ENCODE results near the gene SLAIN2. TPM values are rescaled to one million over a fixed set of nuclear protein-coding genes. Genes with fewer than 3 reads are reported as not detected.

Gene SLAIN2
- total RNA-seq, 1 experiment from 2014 or later, result 64.6 TPM

DNA sequence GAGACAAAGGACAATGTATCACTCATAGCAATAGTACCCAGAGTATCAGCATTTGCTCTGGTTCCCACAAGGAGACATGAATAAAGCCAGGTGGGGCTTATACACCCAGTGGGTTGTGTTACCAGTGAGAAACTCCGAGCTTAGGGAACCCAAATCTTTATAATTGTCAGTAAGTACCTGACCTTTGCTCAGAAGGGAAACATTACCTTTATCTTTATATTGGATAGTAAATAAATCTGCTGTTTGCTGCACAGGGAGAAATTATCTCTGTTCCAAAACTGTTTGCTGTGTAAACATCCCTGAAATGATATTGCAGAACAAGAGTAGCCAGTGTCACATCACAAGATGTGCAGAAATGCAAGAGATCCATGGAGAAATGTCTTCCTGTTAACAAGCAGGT lies 12.1 kb upstream of the SLAIN2 start:
- H3K4me2 ChIP-seq (ENCODE audit: low read depth, low read length, poor library complexity, severe bottlenecking), result no peak overlapping the region
- H3K27ac ChIP-seq (ENCODE audit: low read length), result no peak overlapping the region
- DNase-seq, result no peak
- H3K27me3 ChIP-seq (ENCODE audit: low read length), result no peaks in the 10 kb centered on the region
- H3K36me3 ChIP-seq (ENCODE audit: insufficient read depth, low read length), result no peaks in the 10 kb centered on the region
- no peaks in the 10 kb centered on the region for H3K9me2 ChIP-seq (replicated peaks; ENCODE audit: insufficient read depth, low read length)
- H3K4me3 ChIP-seq (ENCODE audit: low read length), result no peak overlapping the region
- no peak overlapping the region for H3K9ac ChIP-seq (ENCODE audit: low read length)
- H3K79me2 ChIP-seq (ENCODE audit: low read length), result no peaks in the 10 kb centered on the region
- H4K20me1 ChIP-seq (ENCODE audit: insufficient read depth, low read depth, low read length), result no peaks in the 10 kb centered on the region
- no peak overlapping the region for H2AFZ ChIP-seq (ENCODE audit: low read length)
- no peaks in the 10 kb centered on the region for H3K4me1 ChIP-seq (ENCODE audit: low read length)
- no peaks in the 10 kb centered on the region for H3K9me3 ChIP-seq (ENCODE audit: low read length)

GRCh38 chr4:48329976-48330375 lies 11.4 kb upstream of the SLAIN2 start:
- no peak overlapping the region for H3K9ac ChIP-seq (ENCODE audit: low read length)
- H2AFZ ChIP-seq (ENCODE audit: low read length), result no peak overlapping the region
- H3K36me3 ChIP-seq (ENCODE audit: insufficient read depth, low read length), result no peaks in the 10 kb centered on the region
- no peak overlapping the region for H3K27ac ChIP-seq (ENCODE audit: low read length)
- DNase-seq, result no peak
- no peaks in the 10 kb centered on the region for H3K9me3 ChIP-seq (ENCODE audit: low read length)
- no peaks in the 10 kb centered on the region for H3K9me2 ChIP-seq (replicated peaks; ENCODE audit: insufficient read depth, low read length)
- H3K4me1 ChIP-seq (ENCODE audit: low read length), result no peaks in the 10 kb centered on the region
- no peaks in the 10 kb centered on the region for H4K20me1 ChIP-seq (ENCODE audit: insufficient read depth, low read depth, low read length)
- H3K4me2 ChIP-seq (ENCODE audit: low read depth, low read length, poor library complexity, severe bottlenecking), result no peak overlapping the region
- no peaks in the 10 kb centered on the region for H3K27me3 ChIP-seq (ENCODE audit: low read length)
- no peaks in the 10 kb centered on the region for H3K79me2 ChIP-seq (ENCODE audit: low read length)
- no peak overlapping the region for H3K4me3 ChIP-seq (ENCODE audit: low read length)

GRCh38 chr4:48331577-48332330 lies 9.6 kb upstream of the SLAIN2 start:
- H3K9me3 ChIP-seq (ENCODE audit: low read length), result no peaks in the 10 kb centered on the region
- H3K4me2 ChIP-seq (ENCODE audit: low read depth, low read length, poor library complexity, severe bottlenecking), result no peak overlapping the region
- no peaks in the 10 kb centered on the region for H3K79me2 ChIP-seq (ENCODE audit: low read length)
- DNase-seq, result no peak
- H3K9me2 ChIP-seq (replicated peaks; ENCODE audit: insufficient read depth, low read length), result no peaks in the 10 kb centered on the region
- no peak overlapping the region for H3K9ac ChIP-seq (ENCODE audit: low read length)
- H3K27me3 ChIP-seq (ENCODE audit: low read length), result no peaks in the 10 kb centered on the region
- no peak overlapping the region for H3K27ac ChIP-seq (ENCODE audit: low read length)
- H3K36me3 ChIP-seq (ENCODE audit: insufficient read depth, low read length), result no peaks in the 10 kb centered on the region
- H3K4me1 ChIP-seq (ENCODE audit: low read length), result no peaks in the 10 kb centered on the region
- no peak overlapping the region for H3K4me3 ChIP-seq (ENCODE audit: low read length)
- no peaks in the 10 kb centered on the region for H4K20me1 ChIP-seq (ENCODE audit: insufficient read depth, low read depth, low read length)
- H2AFZ ChIP-seq (ENCODE audit: low read length), result no peak overlapping the region

GRCh38 chr4:48332661-48333060 lies 8.7 kb upstream of the SLAIN2 start:
- Histone ChIP-seq H3K27me3 (ENCODE audit: low read length) (no peaks in the 10 kb centered on the region), H3K9me2 (replicated peaks; ENCODE audit: insufficient read depth, low read length) (no peaks in the 10 kb centered on the region)

GRCh38 chr4:48333587-48333986 lies 7.7 kb upstream of the SLAIN2 start:
- no peaks in the 10 kb centered on the region for H3K27me3 ChIP-seq (ENCODE audit: low read length)
- H2AFZ ChIP-seq (ENCODE audit: low read length), result no peak overlapping the region

More at GRCh38 chr4:48332661-48333060, 8.7 kb upstream of the SLAIN2 start:
- Histone ChIP-seq H3K27ac (ENCODE audit: low read length) (no peak overlapping the region), H2AFZ (ENCODE audit: low read length) (no peak overlapping the region), H3K9ac (ENCODE audit: low read length) (no peak overlapping the region), H3K4me2 (ENCODE audit: low read depth, low read length, poor library complexity, severe bottlenecking) (no peak overlapping the region), H3K9me3 (ENCODE audit: low read length) (no peaks in the 10 kb centered on the region), H3K4me1 (ENCODE audit: low read length) (no peaks in the 10 kb centered on the region), H3K79me2 (ENCODE audit: low read length) (no peaks in the 10 kb centered on the region), H3K36me3 (ENCODE audit: insufficient read depth, low read length) (no peaks in the 10 kb centered on the region), H4K20me1 (ENCODE audit: insufficient read depth, low read depth, low read length) (no peaks in the 10 kb centered on the region), H3K4me3 (ENCODE audit: low read length) (no peak overlapping the region)
- no peak for DNase-seq

GRCh38 chr4:48334236-48334635 lies 7.1 kb upstream of the SLAIN2 start:
- H3K9ac ChIP-seq (ENCODE audit: low read length), result no peak overlapping the region
- no peaks in the 10 kb centered on the region for H3K27me3 ChIP-seq (ENCODE audit: low read length)
- no peaks in the 10 kb centered on the region for H3K9me2 ChIP-seq (replicated peaks; ENCODE audit: insufficient read depth, low read length)
- no peak overlapping the region for H3K4me3 ChIP-seq (ENCODE audit: low read length)
- no peaks in the 10 kb centered on the region for H3K9me3 ChIP-seq (ENCODE audit: low read length)
- H3K4me1 ChIP-seq (ENCODE audit: low read length), result no peaks in the 10 kb centered on the region
- no peak overlapping the region for H3K27ac ChIP-seq (ENCODE audit: low read length)
- H3K36me3 ChIP-seq (ENCODE audit: insufficient read depth, low read length), result no peaks in the 10 kb centered on the region
- no peaks in the 10 kb centered on the region for H3K79me2 ChIP-seq (ENCODE audit: low read length)
- H4K20me1 ChIP-seq (ENCODE audit: insufficient read depth, low read depth, low read length), result no peaks in the 10 kb centered on the region
- no peak overlapping the region for H3K4me2 ChIP-seq (ENCODE audit: low read depth, low read length, poor library complexity, severe bottlenecking)
- no peak overlapping the region for H2AFZ ChIP-seq (ENCODE audit: low read length)
- no peak for DNase-seq

More at GRCh38 chr4:48333587-48333986, 7.7 kb upstream of the SLAIN2 start:
- no peak overlapping the region for H3K4me3 ChIP-seq (ENCODE audit: low read length)
- no peak overlapping the region for H3K9ac ChIP-seq (ENCODE audit: low read length)
- H3K4me1 ChIP-seq (ENCODE audit: low read length), result no peaks in the 10 kb centered on the region
- H3K79me2 ChIP-seq (ENCODE audit: low read length), result no peaks in the 10 kb centered on the region
- no peak for DNase-seq
- H3K9me3 ChIP-seq (ENCODE audit: low read length), result no peaks in the 10 kb centered on the region
- H3K4me2 ChIP-seq (ENCODE audit: low read depth, low read length, poor library complexity, severe bottlenecking), result no peak overlapping the region
- H4K20me1 ChIP-seq (ENCODE audit: insufficient read depth, low read depth, low read length), result no peaks in the 10 kb centered on the region
- no peaks in the 10 kb centered on the region for H3K9me2 ChIP-seq (replicated peaks; ENCODE audit: insufficient read depth, low read length)
- H3K36me3 ChIP-seq (ENCODE audit: insufficient read depth, low read length), result no peaks in the 10 kb centered on the region
- H3K27ac ChIP-seq (ENCODE audit: low read length), result no peak overlapping the region

GRCh38 chr4:48334900-48335384 lies 6.4 kb upstream of the SLAIN2 start:
- no peak overlapping the region for H3K9ac ChIP-seq (ENCODE audit: low read length)
- H3K79me2 ChIP-seq (ENCODE audit: low read length), result no peaks in the 10 kb centered on the region
- H3K36me3 ChIP-seq (ENCODE audit: insufficient read depth, low read length), result no peaks in the 10 kb centered on the region
- H3K27me3 ChIP-seq (ENCODE audit: low read length), result no peaks in the 10 kb centered on the region
- H3K4me2 ChIP-seq (ENCODE audit: low read depth, low read length, poor library complexity, severe bottlenecking), result no peak overlapping the region
- no peak overlapping the region for H2AFZ ChIP-seq (ENCODE audit: low read length)
- H3K4me3 ChIP-seq (ENCODE audit: low read length), result no peak overlapping the region
- H3K9me3 ChIP-seq (ENCODE audit: low read length), result no peaks in the 10 kb centered on the region
- DNase-seq, result no peak
- H4K20me1 ChIP-seq (ENCODE audit: insufficient read depth, low read depth, low read length), result no peaks in the 10 kb centered on the region
- H3K27ac ChIP-seq (ENCODE audit: low read length), result no peak overlapping the region
- H3K9me2 ChIP-seq (replicated peaks; ENCODE audit: insufficient read depth, low read length), result no peaks in the 10 kb centered on the region
- peaks cover under 1% of the 10 kb centered on the region for H3K4me1 ChIP-seq (ENCODE audit: low read length)

- Histone ChIP-seq H4K20me1 (ENCODE audit: insufficient read depth, low read depth, low read length) (no peaks in the 10 kb centered on the region), H3K79me2 (ENCODE audit: low read length) (no peaks in the 10 kb centered on the region), H3K4me1 (ENCODE audit: low read length) (peaks cover 9% of the 10 kb centered on the region), H3K4me3 (ENCODE audit: low read length) (no peak overlapping the region), H3K9me2 (replicated peaks; ENCODE audit: insufficient read depth, low read length) (no peaks in the 10 kb centered on the region), H3K36me3 (ENCODE audit: insufficient read depth, low read length) (no peaks in the 10 kb centered on the region), H3K9ac (ENCODE audit: low read length) (no peak overlapping the region), H3K9me3 (ENCODE audit: low read length) (no peaks in the 10 kb centered on the region), H3K27ac (ENCODE audit: low read length) (no peak overlapping the region), H3K27me3 (ENCODE audit: low read length) (no peaks in the 10 kb centered on the region), H2AFZ (ENCODE audit: low read length) (no peak overlapping the region), H3K4me2 (ENCODE audit: low read depth, low read length, poor library complexity, severe bottlenecking) (no peak overlapping the region)
- DNase-seq, result no peak
Observed at GRCh38 chr4:48336146-48336870, 5.0 kb upstream of the SLAIN2 start.

Measured in Karpas-422 (cell line).